ENCODE measurements around the gene WNK2. TPM values are rescaled to one million over a fixed set of nuclear protein-coding genes. Genes with fewer than 3 reads are reported as not detected.
"Not testable (repeated sequence)": the region's sequence is repeated elsewhere in the genome, so short reads cannot be mapped to it uniquely, and the experiment has no call there.

Gene WNK2
- total RNA-seq, 4 donors from 2014 or later, result 155 to 577 (median 259) TPM

GRCh38 chr9:93361995-93362394 lies 178.1 kb downstream of the WNK2 start:
- H3K9me3 ChIP-seq, result peaks cover 0 to 4% (median 0%) of the 10 kb centered on the region in 4 donors
- H3K4me1 ChIP-seq, result no peaks in the 10 kb centered on the region
- no peak overlapping the region for H3K4me3 ChIP-seq
- H3K36me3 ChIP-seq, result no peaks in the 10 kb centered on the region
- TF ChIP-seq POLR2A (IDR thresholded peaks at IDR 0.05) (no peak), CTCF (IDR thresholded peaks at IDR 0.05) (no peak)
- H3K27me3 ChIP-seq, result no peaks in the 10 kb centered on the region
- H3K27ac ChIP-seq, result no peak overlapping the region
- no peak for DNase-seq

- Histone ChIP-seq H3K27ac (no peak overlapping the region), H3K4me1 (no peaks in the 10 kb centered on the region), H3K4me3 (no peak overlapping the region), H3K36me3 (no peaks in the 10 kb centered on the region), H3K9me3 (peaks cover 0 to 4% (median 0%) of the 10 kb centered on the region in 4 donors), H3K27me3 (no peaks in the 10 kb centered on the region)
- no peak for DNase-seq
- TF ChIP-seq POLR2A (IDR thresholded peaks at IDR 0.05) (no peak), CTCF (IDR thresholded peaks at IDR 0.05) (no peak)
Measured at GRCh38 chr9:93364734-93365426, 180.9 kb downstream of the WNK2 start.

- no peak for TF ChIP-seq CTCF (IDR thresholded peaks at IDR 0.05)
- TF ChIP-seq POLR2A (IDR thresholded peaks at IDR 0.05), result no peak
- DNase-seq, result no peak
- H3K9me3 ChIP-seq, result peaks cover 0 to 4% (median 0%) of the 10 kb centered on the region in 4 donors
- H3K4me3 ChIP-seq, result no peak overlapping the region
- H3K27me3 ChIP-seq, result no peaks in the 10 kb centered on the region
- no peaks in the 10 kb centered on the region for H3K4me1 ChIP-seq
- no peaks in the 10 kb centered on the region for H3K36me3 ChIP-seq
- H3K27ac ChIP-seq, result no peak overlapping the region
Measured at GRCh38 chr9:93365427-93366118, 181.6 kb downstream of the WNK2 start.

- Histone ChIP-seq H3K9me3 (peaks cover 0 to 4% (median 0%) of the 10 kb centered on the region in 4 donors), H3K4me1 (no peaks in the 10 kb centered on the region)
- TF ChIP-seq CTCF (IDR thresholded peaks at IDR 0.05), result no peak
- no peak for TF ChIP-seq POLR2A (IDR thresholded peaks at IDR 0.05)
Measured at GRCh38 chr9:93366119-93366447, 182.1 kb downstream of the WNK2 start.

GRCh38 chr9:93366486-93366885 lies 182.5 kb downstream of the WNK2 start:
- DNase-seq, H3K27ac ChIP-seq, H3K4me1 ChIP-seq, H3K36me3 ChIP-seq, H3K9me3 ChIP-seq, H3K4me3 ChIP-seq, H3K27me3 ChIP-seq: not testable (repeated sequence)

More at GRCh38 chr9:93366119-93366447, 182.1 kb downstream of the WNK2 start:
- no peaks in the 10 kb centered on the region for H3K27me3 ChIP-seq
- H3K27ac ChIP-seq, result no peak overlapping the region
- no peak overlapping the region for H3K4me3 ChIP-seq
- no peaks in the 10 kb centered on the region for H3K36me3 ChIP-seq
- DNase-seq, result no peak

- no peak for TF ChIP-seq POLR2A (IDR thresholded peaks at IDR 0.05)
- no peak for TF ChIP-seq CTCF (IDR thresholded peaks at IDR 0.05)
- Histone ChIP-seq H3K4me1 (no peaks in the 10 kb centered on the region), H3K27ac (no peak overlapping the region), H3K4me3 (no peak overlapping the region), H3K36me3 (no peaks in the 10 kb centered on the region), H3K27me3 (no peaks in the 10 kb centered on the region), H3K9me3 (no peaks in the 10 kb centered on the region)
- no peak for DNase-seq
Measured at GRCh38 chr9:93368437-93368836, 184.5 kb downstream of the WNK2 start.
